NCI-H2081 (cell line): ENCODE results near the gene MPP2.
"Not testable (repeated sequence)": the region's sequence is repeated elsewhere in the genome, so short reads cannot be mapped to it uniquely, and the experiment has no call there.

ENCODE experiments used
- DNase-seq, 2 experiments: peaks; one replicate each; lab custom pipeline; 2025; lab: John Stamatoyannopoulos, UW

Gene MPP2

GRCh38 chr17:43928609-43929008 is 21.3 kb upstream of the MPP2 start:
- DNase-seq = peak in 1 of 2 experiments; percentile 33

- DNase-seq = not testable (repeated sequence)
Observed at GRCh38 chr17:43927929-43928328, 20.6 kb upstream of the MPP2 start.

- DNase-seq = no peak
Observed at GRCh38 chr17:43927060-43927864, 19.9 kb upstream of the MPP2 start.

- no peak for DNase-seq
Observed at GRCh38 chr17:43924558-43924957, 17.2 kb upstream of the MPP2 start.

- no peak for DNase-seq
Observed at GRCh38 chr17:43920500-43921095, 13.3 kb upstream of the MPP2 start.

GRCh38 chr17:43918026-43918389 is 10.7 kb upstream of the MPP2 start:
- DNase-seq = no peak

- no peak for DNase-seq
Observed at GRCh38 chr17:43917348-43918025, 10.2 kb upstream of the MPP2 start.

- no peak for DNase-seq
Observed at GRCh38 chr17:43917016-43917347, 9.6 kb upstream of the MPP2 start.

- no peak for DNase-seq
Observed at GRCh38 chr17:43916385-43916784, 9.0 kb upstream of the MPP2 start.

GRCh38 chr17:43915559-43915958 is 8.2 kb upstream of the MPP2 start:
- DNase-seq = no peak

GRCh38 chr17:43914451-43914850 is 7.1 kb upstream of the MPP2 start:
- DNase-seq = no peak

- no peak for DNase-seq
Observed at GRCh38 chr17:43913584-43913983, 6.2 kb upstream of the MPP2 start.

- DNase-seq = no peak
Observed at GRCh38 chr17:43912635-43913304, 5.4 kb upstream of the MPP2 start.

- DNase-seq = no peak
Observed at GRCh38 chr17:43911904-43912303, 4.6 kb upstream of the MPP2 start.

GRCh38 chr17:43909537-43910231 is 2.3 kb upstream of the MPP2 start:
- DNase-seq = no peak

GRCh38 chr17:43907998-43908721 is 824 bp upstream of the MPP2 start:
- DNase-seq = peak in 1 of 2 experiments; percentile 33

GRCh38 chr17:43906951-43907424 is 348 bp downstream of the MPP2 start:
- DNase-seq = no peak

GRCh38 chr17:43905985-43906852 is 1.1 kb downstream of the MPP2 start:
- DNase-seq = peak in 1 of 2 experiments; percentile 47

GRCh38 chr17:43905400-43905984 is 1.8 kb downstream of the MPP2 start:
- peak; percentile 28 to 35 for DNase-seq
